HepG2 (cell line): Measurements from ENCODE around the gene DHX29. TPM values are rescaled to one million over a fixed set of nuclear protein-coding genes. Genes with fewer than 3 reads are reported as not detected.
A peak's percentile ranks its signal among the peaks of the same experiment; 100 is the strongest.

ENCODE experiments used
- ATAD3A ChIP-seq: sonication (generic); formaldehyde crosslinking; IDR thresholded peaks from 2 replicates; pipeline ENCODE4 v1.4.0; 2020; ENCODE audit warnings: missing genetic modification reagents
- CHCHD3 ChIP-seq: sonication (generic); formaldehyde crosslinking; IDR thresholded peaks from 2 replicates; pipeline ENCODE4 v1.8.0; 2022; ENCODE audit warnings: mild to moderate bottlenecking, missing genetic modification reagents, moderate library complexity
- CREB1 ChIP-seq, 2 experiments: fragments of 450-650 bp in 1 of 2; IDR thresholded peaks; 2 replicates each; pipeline ENCODE4 v1.6.1; 2016 to 2017; ENCODE audit warnings: control low read depth in 1 of 2, mild to moderate bottlenecking in 1 of 2, missing compliant biosample characterization in 1 of 2, missing genetic modification characterization in 1 of 2
- CREM ChIP-seq, 2 experiments: sonication (generic) in 1 of 2; formaldehyde crosslinking in 1 of 2; IDR thresholded peaks; 2 replicates each; pipeline versions ENCODE4 v1.4.0 to v1.6.1; 2016 to 2020; ENCODE audit warnings: antibody characterized with exemption in 1 of 2, mild to moderate bottlenecking in 1 of 2, missing genetic modification reagents in 1 of 2
- EZH2 ChIP-seq: conservative IDR thresholded peaks from 2 replicates; pipeline ENCODE4 v1.6.1; 2012; ENCODE audit warnings: mild to moderate bottlenecking, low read depth, low read length, moderate library complexity
- JDP2 ChIP-seq: sonication (generic); formaldehyde crosslinking; IDR thresholded peaks from 2 replicates; pipeline ENCODE4 v1.8.1; 2022; ENCODE audit warnings: missing genetic modification reagents, borderline replicate concordance
- MAFF ChIP-seq: IDR thresholded peaks from 2 replicates; pipeline ENCODE4 v1.6.1; 2011; ENCODE audit warnings: low read depth, low read length, improper control_type of control experiment
- NFIB ChIP-seq: sonication (generic); formaldehyde crosslinking; IDR thresholded peaks from 2 replicates; pipeline ENCODE4 v1.9.0; 2021; ENCODE audit warnings: missing genetic modification reagents, mild to moderate bottlenecking, borderline replicate concordance
- POGZ ChIP-seq: sonication (generic); formaldehyde crosslinking; IDR thresholded peaks from 2 replicates; pipeline ENCODE4 v1.4.0; 2020; ENCODE audit warnings: mild to moderate bottlenecking, missing genetic modification reagents
- RAD51 ChIP-seq: fragments of 450-650 bp; IDR thresholded peaks from 2 replicates; pipeline ENCODE4 v1.6.1; 2016; ENCODE audit warnings: borderline replicate concordance
- REPIN1 ChIP-seq: sonication (generic); formaldehyde crosslinking; IDR thresholded peaks from 2 replicates; pipeline ENCODE4 v1.8.0; 2022; ENCODE audit warnings: missing genetic modification reagents, low read depth, mild to moderate bottlenecking, borderline replicate concordance
- SOX5 ChIP-seq: IDR thresholded peaks from 2 replicates; pipeline ENCODE4 v1.6.1; 2016; ENCODE audit warnings: borderline replicate concordance
- SP140L ChIP-seq: sonication (generic); formaldehyde crosslinking; IDR thresholded peaks from 2 replicates; pipeline ENCODE4 v1.4.0; 2020; ENCODE audit warnings: missing genetic modification reagents, borderline replicate concordance
- SP4 ChIP-seq: sonication (generic); formaldehyde crosslinking; IDR thresholded peaks from 2 replicates; pipeline ENCODE4 v1.8.1; 2023; ENCODE audit warnings: mild to moderate bottlenecking, missing genetic modification reagents
- SRSF9 ChIP-seq: fragments of 200-400 bp; formaldehyde crosslinking; IDR thresholded peaks from 2 replicates; pipeline ENCODE4 v1.6.1; 2018; ENCODE audit warnings: borderline replicate concordance, mild to moderate bottlenecking, low read depth, low read length; ENCODE audit not compliant: insufficient read depth, poor library complexity, severe bottlenecking
- TEF ChIP-seq: sonication (generic); formaldehyde crosslinking; IDR thresholded peaks from 2 replicates; pipeline ENCODE4 v1.5.0; 2020; ENCODE audit warnings: missing genetic modification reagents
- ZFX ChIP-seq: sonication (generic); formaldehyde crosslinking; IDR thresholded peaks from 2 replicates; pipeline ENCODE4 v1.4.0; 2020; ENCODE audit warnings: mild to moderate bottlenecking, low read depth, missing genetic modification reagents, moderate library complexity
- ZNF10 ChIP-seq: sonication (generic); formaldehyde crosslinking; IDR thresholded peaks from 2 replicates; pipeline ENCODE4 v1.4.0; 2020; ENCODE audit warnings: mild to moderate bottlenecking, low read depth, missing genetic modification reagents, borderline replicate concordance
- ZNF17 ChIP-seq: sonication (generic); formaldehyde crosslinking; IDR thresholded peaks from 2 replicates; pipeline ENCODE4 v1.5.0; 2020; ENCODE audit warnings: mild to moderate bottlenecking, missing genetic modification reagents
- ZNF263 ChIP-seq: sonication (generic); formaldehyde crosslinking; IDR thresholded peaks from 2 replicates; pipeline ENCODE4 v1.4.0; 2020; ENCODE audit warnings: missing genetic modification reagents
- ZNF382 ChIP-seq: sonication (generic); formaldehyde crosslinking; IDR thresholded peaks from 2 replicates; pipeline ENCODE4 v1.5.0; 2020; ENCODE audit warnings: missing genetic modification reagents, mild to moderate bottlenecking, borderline replicate concordance
- ZNF550 ChIP-seq: sonication (generic); formaldehyde crosslinking; IDR thresholded peaks from 2 replicates; pipeline ENCODE4 v1.4.0; 2020; ENCODE audit warnings: mild to moderate bottlenecking, missing genetic modification reagents, borderline replicate concordance
- ZNF569 ChIP-seq: sonication (generic); formaldehyde crosslinking; IDR thresholded peaks from 2 replicates; pipeline ENCODE4 v1.5.0; 2020; ENCODE audit warnings: mild to moderate bottlenecking, missing genetic modification reagents, moderate library complexity, borderline replicate concordance
- ZNF644 ChIP-seq: IDR thresholded peaks from 2 replicates; pipeline ENCODE4 v1.6.1; 2016; ENCODE audit warnings: low read depth
- polyA plus RNA-seq, 8 experiments: library from polyadenylated mRNA; depleted of rRNA in 3 of 8; stranded (reverse) in 7 of 8; unstranded in 1 of 8; fragments of >200 nt; fragmentation: Illumina TruSeq in 4 of 8; extraction: Trizol in 4 of 8; gene quantifications; 2 replicates each; pipeline versions ENCODE4 v1.2.1 to v1.2.3, GENCODE V29; 2011 to 2016; ENCODE audit warnings: low read depth in 4 of 8, missing spikeins in 1 of 8, mixed read lengths in 1 of 8; ENCODE audit not compliant: insufficient read depth in 1 of 8
- total RNA-seq, 5 experiments: library from RNA; depleted of rRNA; stranded (reverse); fragments of >200 nt; fragmentation: Illumina TruSeq; extraction: Trizol; gene quantifications; 2 replicates each; pipeline ENCODE4 v1.2.3, GENCODE V29; 2016; ENCODE audit warnings: low read depth in 1 of 5
- TF ChIP-seq, protein P1 (sequence below): sonication (generic); formaldehyde crosslinking; IDR thresholded peaks from 2 replicates; pipeline ENCODE4 v1.8.1; 2023; ENCODE audit warnings: mild to moderate bottlenecking, missing genetic modification reagents, borderline replicate concordance
- TF ChIP-seq, protein P2 (sequence below): sonication (generic); formaldehyde crosslinking; IDR thresholded peaks from 2 replicates; pipeline ENCODE4 v1.8.0; 2022; ENCODE audit warnings: missing genetic modification reagents, low read depth, mild to moderate bottlenecking, borderline replicate concordance

DHX29 gene
- total and polyA plus RNA-seq, 2 of the 13 experiments (the other 11 are each of a cell fraction or from before 2014, with no cell fraction given) = 1.9 to 22.0 TPM

DNA sequence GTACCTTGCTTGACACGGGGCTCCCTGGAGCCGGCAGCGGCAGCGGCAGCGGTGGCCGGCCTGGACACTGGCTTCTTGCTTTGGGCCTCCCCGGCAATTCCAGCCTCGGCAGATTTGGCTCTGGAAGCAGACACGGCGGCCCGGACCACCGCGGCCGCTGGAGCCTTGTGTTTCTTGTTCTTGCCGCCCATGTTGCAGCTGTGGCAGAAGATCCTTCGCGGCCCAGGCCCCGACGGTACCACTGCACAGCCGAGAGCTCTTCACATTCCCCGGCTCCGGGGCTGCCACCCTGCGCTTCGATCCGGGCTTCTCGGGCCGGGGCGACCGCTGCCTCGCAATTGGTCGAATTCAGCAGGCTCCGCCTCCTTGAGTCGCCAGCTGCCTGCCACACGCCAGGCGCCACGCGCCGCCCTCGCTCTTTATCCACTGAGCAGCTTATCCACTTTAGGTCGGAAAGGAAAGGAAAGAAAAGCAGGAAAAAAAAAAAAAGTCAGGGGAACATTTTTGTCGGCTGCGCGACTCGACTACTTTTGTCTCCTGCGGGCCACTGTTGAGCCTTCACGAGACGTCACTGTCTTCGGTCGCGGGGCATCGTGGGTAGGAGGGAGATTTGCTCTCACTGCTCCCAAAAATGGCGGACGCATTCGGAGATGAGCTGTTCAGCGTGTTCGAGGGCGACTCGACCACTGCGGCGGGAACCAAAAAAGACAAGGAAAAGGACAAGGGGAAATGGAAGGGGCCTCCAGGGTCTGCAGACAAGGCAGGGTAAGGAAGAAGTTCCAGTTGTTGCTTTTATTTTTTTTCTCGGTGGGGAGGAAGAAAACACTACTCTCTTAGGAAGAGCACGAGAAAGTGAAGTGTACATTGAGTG, at the start of gene DHX29, which contains the start of gene MTREX (continued):
- TF ChIP-seq ZNF17 (no peak), ATAD3A (CRISPR knock-in tag) (no peak), ZNF382 (CRISPR knock-in tag) (no peak), SP4 (CRISPR knock-in tag) (peak; percentile 73), ZFX (CRISPR knock-in tag) (peak; percentile 95), POGZ (peak; percentile 84), RAD51 (no peak), ZNF644 (CRISPR knock-in tag) (peak; percentile 50; the same call in 1 of the 2 replicates), CREM (IDR thresholded peaks at IDR 0.05) (peak; percentile 90), CREM (CRISPR knock-in tag; IDR thresholded peaks at IDR 0.05) (0 out of 2 replicates have a peak, but pooled peaks have one; percentile 39), ZNF550 (CRISPR knock-in tag) (no peak), SP140L (no peak), MAFF (no peak), EZH2 (no peak), ZNF263 (no peak), SOX5 (peak; percentile 31; the same call in 1 of the 2 replicates), CHCHD3 (CRISPR knock-in tag) (no peak), REPIN1 (CRISPR knock-in tag) (peak; percentile 39; the same call in 1 of the 2 replicates), JDP2 (CRISPR knock-in tag) (no peak; the same call in 1 of the 2 replicates), TEF (CRISPR knock-in tag) (no peak), SRSF9 (no peak), ZNF569 (no peak; the same call in 1 of the 2 replicates), CREB1 (IDR thresholded peaks at IDR 0.05) (peak; percentile 80), CREB1 (CRISPR knock-in tag; IDR thresholded peaks at IDR 0.05) (peak; percentile 97), NFIB (no peak), ZNF10 (CRISPR knock-in tag) (no peak)
- TF ChIP-seq, protein P1, sequence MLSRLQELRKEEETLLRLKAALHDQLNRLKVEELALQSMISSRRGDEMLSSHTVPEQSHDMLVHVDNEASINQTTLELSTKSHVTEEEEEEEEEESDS (CRISPR knock-in tag) = 0 out of 2 replicates have a peak, but pooled peaks have one; percentile 63
- TF ChIP-seq, protein P2, sequence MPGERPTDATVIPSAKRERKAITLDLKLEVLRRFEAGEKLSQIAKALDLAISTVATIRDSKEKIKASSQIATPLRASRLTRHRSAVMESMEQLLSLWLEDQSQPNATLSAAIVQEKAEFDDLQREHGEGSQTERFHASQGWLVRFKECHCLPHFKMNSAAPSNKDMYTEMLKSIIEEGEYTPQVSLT (CRISPR knock-in tag) = no peak
